ENCODE measurements around the gene EPN2.

DNA sequence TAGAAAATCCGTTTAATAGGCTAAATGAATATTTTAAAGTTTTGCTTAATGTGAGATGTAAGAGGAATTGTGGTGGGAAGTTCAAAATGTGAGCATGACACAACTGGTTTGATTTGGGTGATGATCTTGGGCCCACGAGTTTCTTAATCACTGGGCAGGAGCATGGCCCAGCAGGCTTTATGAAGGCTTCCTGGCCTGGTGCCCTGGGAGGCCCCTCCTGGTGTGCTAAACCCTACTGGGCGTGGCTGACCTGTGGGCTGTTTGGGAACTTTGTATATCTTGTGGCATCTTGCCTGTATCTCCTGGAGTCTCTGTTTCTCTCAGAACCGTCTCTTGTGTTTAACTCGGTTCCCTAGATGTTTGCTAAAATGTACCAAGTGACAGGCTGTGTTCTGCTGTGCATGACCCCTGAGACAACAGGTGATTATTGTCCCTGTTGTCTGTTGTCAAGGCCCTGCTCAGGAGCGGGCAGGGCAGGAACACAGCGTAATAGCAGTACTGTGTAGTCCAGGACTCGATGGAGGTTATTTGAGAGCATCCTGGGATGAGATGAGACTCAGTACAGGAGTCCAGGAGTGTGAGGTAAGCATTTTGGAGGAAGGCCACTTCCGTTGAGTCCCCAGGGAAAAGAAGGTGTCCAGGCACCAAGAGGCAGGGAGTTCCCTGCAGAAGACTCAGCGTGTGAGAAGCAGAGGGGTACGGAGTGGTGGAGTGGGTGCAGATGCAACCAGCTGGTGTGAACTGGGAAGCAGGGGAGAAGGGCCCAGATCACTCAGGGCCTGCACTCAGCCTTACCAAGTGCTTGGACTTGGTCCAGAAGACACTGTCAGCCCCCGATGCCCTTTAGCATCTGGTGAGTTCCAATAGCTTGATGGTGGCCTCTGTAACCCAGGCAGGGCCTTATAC is 76.8 kb downstream of the EPN2 start:
- TF ChIP-seq, protein P1, sequence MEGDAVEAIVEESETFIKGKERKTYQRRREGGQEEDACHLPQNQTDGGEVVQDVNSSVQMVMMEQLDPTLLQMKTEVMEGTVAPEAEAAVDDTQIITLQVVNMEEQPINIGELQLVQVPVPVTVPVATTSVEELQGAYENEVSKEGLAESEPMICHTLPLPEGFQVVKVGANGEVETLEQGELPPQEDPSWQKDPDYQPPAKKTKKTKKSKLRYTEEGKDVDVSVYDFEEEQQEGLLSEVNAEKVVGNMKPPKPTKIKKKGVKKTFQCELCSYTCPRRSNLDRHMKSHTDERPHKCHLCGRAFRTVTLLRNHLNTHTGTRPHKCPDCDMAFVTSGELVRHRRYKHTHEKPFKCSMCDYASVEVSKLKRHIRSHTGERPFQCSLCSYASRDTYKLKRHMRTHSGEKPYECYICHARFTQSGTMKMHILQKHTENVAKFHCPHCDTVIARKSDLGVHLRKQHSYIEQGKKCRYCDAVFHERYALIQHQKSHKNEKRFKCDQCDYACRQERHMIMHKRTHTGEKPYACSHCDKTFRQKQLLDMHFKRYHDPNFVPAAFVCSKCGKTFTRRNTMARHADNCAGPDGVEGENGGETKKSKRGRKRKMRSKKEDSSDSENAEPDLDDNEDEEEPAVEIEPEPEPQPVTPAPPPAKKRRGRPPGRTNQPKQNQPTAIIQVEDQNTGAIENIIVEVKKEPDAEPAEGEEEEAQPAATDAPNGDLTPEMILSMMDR (IDR thresholded peaks at IDR 0.05; ENCODE audit: insufficient read depth, low read length, poor library complexity, severe bottlenecking) = no peak
- TF ChIP-seq EZH2phosphoT487 (conservative IDR thresholded peaks at IDR 0.05; ENCODE audit: low read length) = no peak

Data from SU-DHL-6 (cell line).